ENCODE data around the gene TMEM72.

- no peak for TF ChIP-seq POLR2A (IDR thresholded peaks at IDR 0.05; ENCODE audit: low read depth, low read length)
- TF ChIP-seq POLR2AphosphoS5 (IDR thresholded peaks at IDR 0.05; ENCODE audit: low read depth, low read length) = no peak
- no peak for TF ChIP-seq TAF1 (IDR thresholded peaks at IDR 0.05; ENCODE audit: borderline replicate concordance, low read depth, low read length)
Measured at GRCh38 chr10:44948642-44949041, 37.5 kb downstream of the TMEM72 start.

Measured in GM12892 (cell line).